ENCODE data around the gene APOBEC3C. TPM values are rescaled to one million over a fixed set of nuclear protein-coding genes. Genes with fewer than 3 reads are reported as not detected.
"Not testable (repeated sequence)": the region's sequence is repeated elsewhere in the genome, so short reads cannot be mapped to it uniquely, and the experiment has no call there.

Gene APOBEC3C
- total and polyA plus RNA-seq, 2 donors: 8.1 to 28.9 TPM

DNA sequence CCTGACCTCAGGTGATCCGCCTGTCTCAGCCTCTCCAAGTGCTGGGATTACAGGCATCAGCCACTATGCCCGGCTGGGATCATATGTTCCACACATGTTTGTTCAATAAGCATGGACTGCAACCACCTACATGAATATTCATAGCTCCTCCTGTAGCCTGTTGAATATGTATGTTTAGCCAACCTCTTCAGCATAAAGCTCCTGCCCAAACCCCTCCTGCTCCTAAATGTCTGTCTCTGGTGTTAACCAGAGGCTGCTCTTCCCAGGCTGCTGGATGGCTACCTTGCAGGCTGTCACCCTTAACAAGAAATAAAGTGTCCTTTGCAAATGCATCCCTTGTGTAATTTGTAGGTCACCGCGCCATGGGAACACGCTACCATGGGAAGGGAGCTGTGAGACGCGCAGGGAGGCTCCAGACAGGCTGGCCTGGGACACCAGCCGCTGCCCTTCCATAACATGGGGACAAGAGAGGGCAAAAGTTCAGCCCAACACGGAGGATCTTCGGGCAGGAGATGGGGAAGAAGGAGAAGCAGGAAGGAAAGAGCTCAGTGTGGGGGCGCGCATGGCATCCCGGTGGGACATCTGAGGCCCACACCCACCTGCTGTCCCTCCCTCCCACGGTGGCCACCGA lies 6.1 kb downstream of the APOBEC3C start:
- not testable (repeated sequence) for DNase-seq (ENCODE audit: extremely low spot score); H3K4me3 ChIP-seq (ENCODE audit: low read depth, low read length); H3K4me1 ChIP-seq (ENCODE audit: insufficient read depth); H3K36me3 ChIP-seq (ENCODE audit: insufficient read depth)
- H3K27ac ChIP-seq (ENCODE audit: low read depth): peak overlapping the region; percentile 63
- 44% methylated on average over 15 of the region's 15 CpGs for WGBS

DNA sequence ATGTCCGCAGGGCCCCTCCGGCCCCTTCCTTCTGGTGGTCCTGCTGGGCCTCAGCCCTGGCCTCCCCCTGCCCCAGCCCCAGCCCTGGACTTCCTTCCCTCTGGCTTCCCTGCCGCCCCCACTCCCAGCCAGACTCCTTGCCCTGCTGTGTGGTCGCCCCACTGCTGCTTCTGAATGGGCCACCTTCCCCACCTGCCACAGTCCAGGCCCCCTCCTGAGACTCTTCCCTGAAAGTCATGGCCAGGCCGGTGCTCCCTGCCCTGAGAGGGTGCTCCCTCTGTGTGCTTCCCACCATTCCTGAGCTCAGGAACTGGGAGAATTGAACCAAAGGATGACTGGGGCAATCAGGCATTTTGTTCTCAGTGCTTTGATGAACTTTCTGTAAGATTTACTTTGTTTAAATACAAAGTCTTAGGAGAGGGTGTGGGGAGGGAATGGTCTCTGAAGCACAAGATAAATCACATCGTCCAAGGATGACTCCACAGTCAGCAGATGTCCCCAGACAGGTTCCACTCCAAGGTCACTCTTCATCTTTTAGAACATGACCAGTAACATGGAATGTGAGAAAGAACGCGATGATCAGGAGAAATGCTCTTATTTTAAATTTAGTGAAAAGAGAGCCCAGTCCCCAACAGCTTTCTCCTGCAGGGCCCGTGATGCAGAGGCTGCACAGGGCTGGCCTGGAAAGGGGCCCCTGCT lies 7.6 kb downstream of the APOBEC3C start:
- WGBS: 63% methylated on average over 9 of the region's 9 CpGs

DNA sequence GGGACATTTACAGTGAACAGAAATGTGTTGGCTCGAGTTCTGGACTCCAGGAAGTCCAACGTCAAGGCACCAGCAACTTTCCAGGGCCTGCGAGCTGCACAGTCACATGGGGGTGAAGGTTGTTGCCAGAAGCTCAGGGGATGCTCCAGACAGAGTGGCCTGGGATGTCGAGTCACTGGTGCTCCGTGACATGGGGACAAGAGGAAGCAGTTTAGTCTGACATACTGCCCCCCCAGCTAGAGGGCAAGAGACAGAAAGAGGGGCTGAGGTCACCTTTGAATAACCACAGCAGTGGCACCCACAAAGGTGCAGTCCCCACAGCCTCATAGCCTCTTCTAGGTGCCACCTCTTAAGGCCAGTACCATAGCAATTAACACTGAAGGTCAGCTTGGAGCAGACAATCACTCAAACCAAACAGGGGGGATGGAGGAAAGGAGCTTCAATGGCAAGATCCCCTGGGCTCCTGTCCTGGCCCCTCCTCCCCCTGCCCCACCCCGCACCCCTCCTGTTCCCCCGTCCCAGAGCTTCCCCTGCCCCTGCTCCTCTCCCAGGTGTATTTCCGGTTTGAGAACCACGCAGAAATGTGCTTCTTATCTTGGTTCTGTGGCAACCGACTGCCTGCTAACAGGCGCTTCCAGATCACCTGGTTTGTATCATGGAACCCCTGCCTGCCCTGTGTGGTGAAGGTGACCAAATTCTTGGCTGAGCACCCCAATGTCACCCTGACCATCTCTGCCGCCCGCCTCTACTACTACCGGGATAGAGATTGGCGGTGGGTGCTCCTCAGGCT lies 10.7 kb downstream of the APOBEC3C start:
- no peaks in the 10 kb centered on the region for H3K4me1 ChIP-seq (ENCODE audit: insufficient read depth)
- H3K4me3 ChIP-seq (ENCODE audit: low read depth, low read length): no peak overlapping the region
- DNase-seq (ENCODE audit: extremely low spot score): no peak
- WGBS: 85% methylated on average over 15 of the region's 15 CpGs
- peaks cover 2% of the 10 kb centered on the region for H3K36me3 ChIP-seq (ENCODE audit: insufficient read depth)
- H3K27ac ChIP-seq (ENCODE audit: low read depth): no peak overlapping the region

More for the DNA sequence above, 7.6 kb downstream of the APOBEC3C start:
- Histone ChIP-seq H3K27ac (ENCODE audit: low read depth) (peak overlapping the region; percentile 79), H3K36me3 (ENCODE audit: insufficient read depth) (peaks cover 2% of the 10 kb centered on the region), H3K4me1 (ENCODE audit: insufficient read depth) (no peaks in the 10 kb centered on the region), H3K4me3 (ENCODE audit: low read depth, low read length) (peak overlapping the region; percentile 44)
- no peak for DNase-seq (ENCODE audit: extremely low spot score)

DNA sequence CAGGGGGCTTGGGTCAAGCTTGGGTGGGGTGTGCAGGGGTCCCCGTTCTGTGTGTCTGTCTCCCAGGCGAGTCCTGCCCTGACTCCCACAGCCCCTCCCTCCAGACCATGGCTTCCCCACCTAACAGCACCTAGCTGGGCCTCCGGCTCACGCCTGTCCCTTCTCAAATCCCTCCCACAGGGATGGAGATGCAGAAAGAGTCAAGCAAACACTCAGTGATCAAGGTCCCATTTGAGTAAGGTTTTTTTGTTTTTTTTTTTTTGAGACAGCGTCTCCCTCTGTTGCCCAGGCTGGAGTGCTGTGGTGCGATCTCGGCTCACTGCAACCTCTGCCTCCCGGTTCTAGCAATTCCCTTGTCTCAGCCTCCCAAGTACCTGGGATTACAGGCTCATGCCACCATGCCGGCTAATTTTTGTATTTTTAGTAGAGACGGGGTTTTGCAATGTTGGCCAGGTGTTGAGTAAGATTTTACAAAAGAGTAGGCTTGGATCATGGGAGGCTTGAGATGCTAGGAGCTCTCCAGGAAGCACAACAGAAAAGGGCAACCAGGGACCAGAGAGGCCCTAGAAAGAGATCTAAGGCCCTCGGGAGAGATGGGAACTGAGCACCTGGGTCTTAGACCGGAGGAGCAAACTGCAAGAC lies 12.6 kb downstream of the APOBEC3C start:
- peaks cover 2% of the 10 kb centered on the region for H3K36me3 ChIP-seq (ENCODE audit: insufficient read depth)
- no peak overlapping the region for H3K27ac ChIP-seq (ENCODE audit: low read depth)
- 88% methylated on average over 12 of the region's 12 CpGs for WGBS
- DNase-seq (ENCODE audit: extremely low spot score): no peak
- H3K4me3 ChIP-seq (ENCODE audit: low read depth, low read length): no peak overlapping the region
- no peaks in the 10 kb centered on the region for H3K4me1 ChIP-seq (ENCODE audit: insufficient read depth)

DNA sequence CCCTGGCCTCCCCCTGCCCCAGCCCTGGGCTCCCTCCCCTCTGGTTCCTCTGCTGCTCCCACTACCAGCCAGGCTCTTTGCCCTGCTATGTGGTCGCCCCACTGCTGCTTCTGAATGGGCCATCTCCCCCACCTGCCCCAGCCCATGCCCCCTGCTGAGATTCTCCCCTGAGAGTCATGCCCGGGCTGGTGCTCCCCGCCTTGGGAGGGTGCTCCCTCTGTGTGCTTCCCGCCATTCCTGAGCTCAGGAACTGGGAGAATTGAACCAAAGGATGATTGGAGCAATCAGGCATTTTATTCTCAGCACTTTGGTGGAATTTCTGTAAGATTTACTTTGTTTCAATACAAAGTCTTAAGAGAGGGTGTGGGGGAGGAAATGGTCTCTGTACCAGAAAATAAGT lies 13.7 kb downstream of the APOBEC3C start:
- 84% methylated on average over 4 of the region's 4 CpGs for WGBS
- DNase-seq (ENCODE audit: extremely low spot score): no peak
- H3K27ac ChIP-seq (ENCODE audit: low read depth): no peak overlapping the region
- no peaks in the 10 kb centered on the region for H3K4me1 ChIP-seq (ENCODE audit: insufficient read depth)
- H3K36me3 ChIP-seq (ENCODE audit: insufficient read depth): peaks cover 2% of the 10 kb centered on the region
- H3K4me3 ChIP-seq (ENCODE audit: low read depth, low read length): no peak overlapping the region

DNA sequence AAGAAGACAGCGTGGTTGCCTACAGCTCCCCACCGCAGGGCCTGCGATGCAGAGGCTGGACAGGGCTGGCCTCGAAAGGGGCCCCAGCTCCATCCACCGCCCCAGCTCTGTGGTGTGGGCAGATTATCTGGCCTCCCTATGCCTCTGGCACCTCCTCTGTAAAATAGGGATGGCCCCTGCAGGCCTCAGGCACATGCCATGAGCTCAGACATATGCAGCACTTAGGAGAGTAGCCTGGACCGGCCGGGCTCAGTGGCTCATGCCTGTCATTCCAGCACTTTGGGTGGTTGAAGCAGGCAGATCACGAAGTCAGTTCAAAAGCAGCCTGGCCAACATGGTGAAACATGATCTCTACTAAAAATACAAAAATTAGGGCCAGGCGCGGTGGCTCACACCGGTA lies 14.2 kb downstream of the APOBEC3C start:
- DNase-seq (ENCODE audit: extremely low spot score): no peak
- H3K36me3 ChIP-seq (ENCODE audit: insufficient read depth): peaks cover 2% of the 10 kb centered on the region
- 81% methylated on average over 11 of the region's 11 CpGs for WGBS
- no peak overlapping the region for H3K27ac ChIP-seq (ENCODE audit: low read depth)
- H3K4me3 ChIP-seq (ENCODE audit: low read depth, low read length): no peak overlapping the region
- no peaks in the 10 kb centered on the region for H3K4me1 ChIP-seq (ENCODE audit: insufficient read depth)

DNA sequence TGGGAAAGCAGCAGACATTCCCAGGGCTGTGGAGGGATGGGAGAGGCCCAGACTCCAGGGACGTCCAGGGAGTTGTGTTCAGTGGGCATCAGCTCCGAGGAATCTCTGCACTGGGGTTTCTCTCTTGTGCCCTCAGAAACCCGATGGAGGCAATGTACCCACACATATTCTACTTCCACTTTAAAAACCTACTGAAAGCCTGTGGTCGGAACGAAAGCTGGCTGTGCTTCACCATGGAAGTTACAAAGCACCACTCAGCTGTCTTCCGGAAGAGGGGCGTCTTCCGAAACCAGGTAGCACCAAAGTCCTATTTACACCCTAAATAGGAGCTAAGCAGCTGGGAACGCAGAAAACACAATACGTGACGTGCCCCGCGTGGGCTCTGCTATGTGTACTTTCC lies 15.2 kb downstream of the APOBEC3C start:
- H3K4me3 ChIP-seq (ENCODE audit: low read depth, low read length): no peak overlapping the region
- H3K27ac ChIP-seq (ENCODE audit: low read depth): no peak overlapping the region
- DNase-seq (ENCODE audit: extremely low spot score): no peak
- H3K36me3 ChIP-seq (ENCODE audit: insufficient read depth): no peaks in the 10 kb centered on the region
- WGBS: 91% methylated on average over 13 of the region's 13 CpGs
- H3K4me1 ChIP-seq (ENCODE audit: insufficient read depth): no peaks in the 10 kb centered on the region

DNA sequence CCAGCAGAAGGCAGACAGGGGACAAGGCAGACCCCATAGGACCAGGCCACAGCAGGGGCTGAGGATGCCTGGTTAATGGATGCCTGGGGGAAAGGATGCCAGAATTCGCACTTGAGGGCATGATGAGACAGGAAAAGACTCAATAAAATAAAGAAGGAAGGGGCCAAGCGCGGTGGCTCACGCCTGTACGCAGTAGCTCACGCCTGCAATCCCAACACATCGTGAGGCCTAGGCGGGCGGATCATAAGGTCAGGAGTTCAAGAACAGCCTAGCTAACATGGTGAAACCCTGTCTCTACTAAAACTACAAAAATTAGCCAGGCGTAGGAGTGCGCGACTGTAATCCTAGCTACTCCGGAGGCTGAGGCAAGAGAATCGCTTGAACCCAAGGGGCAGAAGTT lies 16.6 kb downstream of the APOBEC3C start:
- Histone ChIP-seq H3K36me3 (ENCODE audit: insufficient read depth) (no peaks in the 10 kb centered on the region), H3K27ac (ENCODE audit: low read depth) (no peak overlapping the region), H3K4me3 (ENCODE audit: low read depth, low read length) (no peak overlapping the region), H3K4me1 (ENCODE audit: insufficient read depth) (no peaks in the 10 kb centered on the region)
- no peak for DNase-seq (ENCODE audit: extremely low spot score)
- 93% methylated on average over 14 of the region's 14 CpGs for WGBS

DNA sequence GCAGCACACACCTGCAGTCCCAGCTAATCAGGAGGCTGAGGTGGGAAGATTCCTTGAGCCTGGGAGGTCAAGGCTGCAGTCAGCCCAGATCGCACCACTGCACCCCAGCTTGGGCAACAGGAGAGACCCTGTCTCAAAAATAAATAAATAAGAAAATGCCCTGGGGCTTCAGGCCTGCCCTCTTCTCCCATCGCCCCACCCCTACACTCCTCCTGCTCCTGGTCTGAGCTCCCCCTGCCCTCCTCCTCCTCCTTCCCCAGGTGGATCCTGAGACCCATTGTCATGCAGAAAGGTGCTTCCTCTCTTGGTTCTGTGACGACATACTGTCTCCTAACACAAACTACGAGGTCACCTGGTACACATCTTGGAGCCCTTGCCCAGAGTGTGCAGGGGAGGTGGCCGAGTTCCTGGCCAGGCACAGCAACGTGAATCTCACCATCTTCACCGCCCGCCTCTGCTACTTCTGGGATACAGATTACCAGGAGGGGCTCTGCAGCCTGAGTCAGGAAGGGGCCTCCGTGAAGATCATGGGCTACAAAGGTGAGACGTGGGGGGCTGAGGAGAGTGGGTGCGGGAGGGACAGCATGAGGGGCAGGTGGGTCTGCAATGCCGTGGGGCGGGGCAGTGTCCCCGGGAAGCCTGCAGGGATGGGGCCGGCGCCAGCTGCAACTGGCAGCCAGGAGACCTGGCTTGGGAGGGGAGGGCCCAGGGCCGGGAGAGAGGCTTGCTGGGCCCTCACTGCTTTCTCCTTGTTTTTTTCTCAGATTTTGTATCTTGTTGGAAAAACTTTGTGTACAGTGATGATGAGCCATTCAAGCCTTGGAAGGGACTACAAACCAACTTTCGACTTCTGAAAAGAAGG lies 17.6 kb downstream of the APOBEC3C start:
- not testable (repeated sequence) for H3K4me3 ChIP-seq (ENCODE audit: low read depth, low read length); DNase-seq (ENCODE audit: extremely low spot score)
- WGBS: 61% methylated on average over 17 of the region's 18 CpGs

DNA sequence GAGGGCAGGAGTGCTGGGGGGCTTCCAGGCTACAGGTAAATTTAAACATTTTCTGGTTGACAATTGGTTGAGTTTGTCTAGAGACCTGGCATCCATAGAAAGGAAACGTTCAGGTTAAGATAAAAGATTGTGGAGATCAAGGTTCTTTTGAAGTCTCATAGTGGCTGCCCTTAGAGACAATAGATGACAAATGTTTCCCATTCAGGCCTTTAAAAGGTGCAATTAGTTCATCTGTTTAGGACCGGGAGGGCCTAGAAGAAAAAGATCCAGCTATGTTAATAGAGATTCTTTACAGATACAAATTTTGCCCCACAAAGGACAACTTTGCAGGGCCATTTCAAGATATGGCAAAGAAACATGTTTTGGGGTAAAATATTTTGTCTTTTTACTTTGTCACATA lies 23.0 kb downstream of the APOBEC3C start:
- not testable (repeated sequence) for H3K4me1 ChIP-seq (ENCODE audit: insufficient read depth); H3K4me3 ChIP-seq (ENCODE audit: low read depth, low read length); DNase-seq (ENCODE audit: extremely low spot score); H3K36me3 ChIP-seq (ENCODE audit: insufficient read depth); H3K27ac ChIP-seq (ENCODE audit: low read depth)
- WGBS: 44% methylated on average over 2 of the region's 2 CpGs

More for the DNA sequence above, 17.6 kb downstream of the APOBEC3C start:
- not testable (repeated sequence) for H3K4me1 ChIP-seq (ENCODE audit: insufficient read depth); H3K27ac ChIP-seq (ENCODE audit: low read depth); H3K36me3 ChIP-seq (ENCODE audit: insufficient read depth)

DNA sequence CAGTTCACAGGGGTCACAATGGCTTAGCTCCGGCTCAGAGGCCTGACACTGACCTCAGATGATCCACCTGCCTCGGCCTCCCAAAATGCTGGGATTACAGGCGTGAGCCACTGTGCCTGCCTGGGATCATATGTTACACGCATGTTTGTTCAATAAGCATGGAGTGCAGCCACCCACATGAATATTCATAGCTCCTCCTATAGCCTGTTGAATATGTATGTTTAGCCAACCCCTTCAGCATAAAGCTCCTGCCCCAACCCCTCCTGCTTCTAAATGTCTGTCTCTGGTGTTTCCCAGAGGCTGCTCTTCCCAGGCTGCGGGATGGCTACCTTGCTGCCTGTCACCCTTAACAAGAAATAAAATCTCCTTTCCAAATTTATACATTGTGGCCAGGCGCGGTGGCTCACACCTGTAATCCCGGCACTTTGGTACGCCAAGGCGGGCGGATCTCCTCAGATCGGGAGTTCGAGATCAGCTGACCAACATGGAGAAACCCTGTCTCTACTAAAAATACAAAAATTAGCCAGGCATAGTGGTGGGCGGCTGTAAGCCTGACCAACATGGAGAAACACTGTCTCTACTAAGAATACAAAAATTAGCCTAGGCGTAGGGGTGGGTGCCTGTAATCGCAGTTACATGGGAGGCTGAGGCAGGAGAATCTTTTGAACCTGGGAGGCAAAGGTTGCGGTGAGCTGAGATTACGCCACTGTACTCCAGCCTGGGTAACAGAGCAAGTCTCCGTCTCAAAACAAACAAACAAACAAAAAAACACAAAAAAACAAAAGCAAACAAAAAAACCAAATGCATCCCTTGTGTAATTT lies 25.5 kb downstream of the APOBEC3C start:
- WGBS: 94% methylated on average over 19 of the region's 19 CpGs
- DNase-seq (ENCODE audit: extremely low spot score): no peak
- Histone ChIP-seq H3K4me1 (ENCODE audit: insufficient read depth) (no peaks in the 10 kb centered on the region), H3K4me3 (ENCODE audit: low read depth, low read length) (no peak overlapping the region), H3K27ac (ENCODE audit: low read depth) (peak overlapping the region; percentile 23), H3K36me3 (ENCODE audit: insufficient read depth) (no peaks in the 10 kb centered on the region)

DNA sequence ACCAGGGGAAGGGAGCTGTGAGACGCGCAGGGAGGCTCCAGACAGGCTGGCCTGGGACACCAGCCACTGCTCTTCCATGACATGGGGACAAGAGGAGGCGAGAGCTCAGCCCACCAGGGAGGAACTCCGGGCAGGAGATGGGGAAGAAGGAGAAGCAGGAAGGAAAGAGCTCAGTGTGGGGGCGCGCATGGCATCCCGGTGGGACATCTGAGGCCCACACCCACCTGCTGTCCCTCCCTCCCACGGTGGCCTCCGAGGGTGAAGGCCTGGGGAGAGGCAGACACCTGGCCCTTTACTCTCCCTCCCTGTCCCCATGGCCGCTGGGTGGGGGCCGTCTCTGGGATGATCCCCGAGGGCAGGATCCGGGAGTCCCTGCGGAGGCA lies 26.1 kb downstream of the APOBEC3C start:
- not testable (repeated sequence) for H3K36me3 ChIP-seq (ENCODE audit: insufficient read depth); DNase-seq (ENCODE audit: extremely low spot score); H3K4me1 ChIP-seq (ENCODE audit: insufficient read depth); H3K4me3 ChIP-seq (ENCODE audit: low read depth, low read length)
- H3K27ac ChIP-seq (ENCODE audit: low read depth): peak overlapping the region; percentile 23
- WGBS: 34% methylated on average over 11 of the region's 14 CpGs
